A673 (cell line): Measurements from ENCODE around the gene GDA. TPM values are rescaled to one million over a fixed set of nuclear protein-coding genes. Genes with fewer than 3 reads are reported as not detected.

Experiments used
- BruUV-seq: library from RNA; stranded (reverse); fragments of 400-500 nt; replicated peaks from 2 replicates; lab custom pipeline; 2021; lab: Mats Ljungman, UMichigan
- CTCF ChIA-PET: fragments of 300-600 bp; sonication (Branson Sonifier 250); formaldehyde crosslinking; loops from one replicate; lab custom pipeline; 2022; ENCODE audit warnings: antibody characterized with exemption; lab: Charles Lee
- POLR2A ChIA-PET: fragments of 300-600 bp; sonication (Branson Sonifier 250); formaldehyde crosslinking; loops from one replicate; lab custom pipeline; 2022; ENCODE audit warnings: antibody characterized with exemption; ENCODE audit not compliant: low non-redundant PET; lab: Charles Lee
- DNase-seq: peaks from one replicate; pipeline ENCODE4 v3.0.0-alpha.2; 2015; ENCODE audit warnings: low spot score
- H3K27ac ChIP-seq: fragments of 200-600 bp; sonication (generic); 2 replicates; pipeline ENCODE4 v1.5.1; 2016; ENCODE audit warnings: mixed run types, low read depth, mild to moderate bottlenecking, mixed read lengths, antibody characterized with exemption, low read length; ENCODE audit not compliant: poor library complexity, severe bottlenecking
- H3K27me3 ChIP-seq: fragments of 200-600 bp; sonication (generic); replicated peaks from 2 replicates; pipeline ENCODE4 v1.6.1; 2017; ENCODE audit warnings: mixed run types, low read depth, mild to moderate bottlenecking, mixed read lengths, antibody characterized with exemption, low read length; ENCODE audit not compliant: insufficient read depth, poor library complexity
- H3K36me3 ChIP-seq: fragments of 200-600 bp; sonication (generic); 2 replicates; pipeline ENCODE4 v1.6.1; 2016; ENCODE audit warnings: mixed run types, mild to moderate bottlenecking, mixed read lengths, antibody characterized with exemption, low read length; ENCODE audit not compliant: insufficient read depth, poor library complexity, severe bottlenecking
- H3K4me1 ChIP-seq: fragments of 200-600 bp; sonication (generic); 2 replicates; pipeline ENCODE4 v1.6.1; 2017; ENCODE audit warnings: mixed run types, mild to moderate bottlenecking, mixed read lengths, antibody characterized with exemption, low read length; ENCODE audit not compliant: insufficient read depth, poor library complexity, severe bottlenecking
- H3K4me3 ChIP-seq: fragments of 200-600 bp; sonication (generic); 2 replicates; pipeline ENCODE4 v1.5.1; 2016; ENCODE audit warnings: low read depth, mixed run types, mild to moderate bottlenecking, mixed read lengths, low read length; ENCODE audit not compliant: poor library complexity, severe bottlenecking
- H3K9me3 ChIP-seq: fragments of 200-600 bp; sonication (generic); 2 replicates; pipeline ENCODE4 v1.6.1; 2016; ENCODE audit warnings: mixed run types, low read depth, mild to moderate bottlenecking, mixed read lengths, antibody characterized with exemption, low read length; ENCODE audit not compliant: poor library complexity, severe bottlenecking
- EZH2 ChIP-seq: fragments of 200-600 bp; sonication (generic); IDR thresholded peaks from 2 replicates; pipeline ENCODE4 v1.6.1; 2017; ENCODE audit warnings: borderline replicate concordance, low read depth, mild to moderate bottlenecking, mixed read lengths, antibody characterized with exemption, low read length; ENCODE audit not compliant: poor library complexity, severe bottlenecking
- intact Hi-C: fragments of 100-400 bp; cut with micrococcal nuclease; formaldehyde crosslinking; loops from one replicate; pipeline ENCODE4 v1.10.0; 2022; ENCODE audit not compliant: unreplicated experiment
- total RNA-seq: library from RNA; stranded (reverse); gene quantifications from 2 replicates; pipeline ENCODE4 v1.2.3, GENCODE V29; 2021
- TF ChIP-seq, protein P1 (sequence below): fragments of 300-800, 200-600 bp; sonication (generic); conservative IDR thresholded peaks from 2 replicates; pipeline ENCODE4 v1.5.1; 2017; ENCODE audit warnings: low read depth, mild to moderate bottlenecking, antibody characterized with exemption, low read length, moderate library complexity, mixed read lengths

Gene GDA
- total RNA-seq, 1 experiment from 2014 or later = not detected

DNA sequence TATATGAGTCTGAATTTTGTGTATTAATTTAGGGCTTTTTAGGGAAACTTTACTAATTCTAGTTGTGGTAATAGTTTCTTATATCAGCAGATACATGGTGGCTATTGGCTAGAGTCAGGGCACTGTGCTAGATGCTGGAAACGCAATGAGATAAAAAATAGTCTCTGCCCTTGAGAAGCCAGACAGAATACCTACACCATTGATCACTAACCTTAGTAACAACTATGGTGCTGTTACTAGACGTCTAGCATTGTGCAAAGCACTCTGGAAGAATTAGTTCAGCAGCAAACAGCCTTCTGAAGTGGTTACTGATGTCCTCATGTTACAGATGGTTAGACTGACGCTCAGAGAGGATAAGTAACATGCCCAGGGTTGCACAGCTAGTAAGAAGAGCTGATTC, 61.8 kb downstream of the GDA start:
- DNase-seq = no peak
- Histone ChIP-seq H3K4me1 (no peaks in the 10 kb centered on the region), H3K9me3 (no peaks in the 10 kb centered on the region), H3K27ac (no peak overlapping the region), H3K4me3 (no peak overlapping the region), H3K27me3 (peaks cover 27% of the 10 kb centered on the region), H3K36me3 (no peaks in the 10 kb centered on the region)
- BruUV-seq = no TSS peak
- intact Hi-C loops = no loop called here
- TF ChIP-seq EZH2 = no peak
- TF ChIP-seq, protein P1, sequence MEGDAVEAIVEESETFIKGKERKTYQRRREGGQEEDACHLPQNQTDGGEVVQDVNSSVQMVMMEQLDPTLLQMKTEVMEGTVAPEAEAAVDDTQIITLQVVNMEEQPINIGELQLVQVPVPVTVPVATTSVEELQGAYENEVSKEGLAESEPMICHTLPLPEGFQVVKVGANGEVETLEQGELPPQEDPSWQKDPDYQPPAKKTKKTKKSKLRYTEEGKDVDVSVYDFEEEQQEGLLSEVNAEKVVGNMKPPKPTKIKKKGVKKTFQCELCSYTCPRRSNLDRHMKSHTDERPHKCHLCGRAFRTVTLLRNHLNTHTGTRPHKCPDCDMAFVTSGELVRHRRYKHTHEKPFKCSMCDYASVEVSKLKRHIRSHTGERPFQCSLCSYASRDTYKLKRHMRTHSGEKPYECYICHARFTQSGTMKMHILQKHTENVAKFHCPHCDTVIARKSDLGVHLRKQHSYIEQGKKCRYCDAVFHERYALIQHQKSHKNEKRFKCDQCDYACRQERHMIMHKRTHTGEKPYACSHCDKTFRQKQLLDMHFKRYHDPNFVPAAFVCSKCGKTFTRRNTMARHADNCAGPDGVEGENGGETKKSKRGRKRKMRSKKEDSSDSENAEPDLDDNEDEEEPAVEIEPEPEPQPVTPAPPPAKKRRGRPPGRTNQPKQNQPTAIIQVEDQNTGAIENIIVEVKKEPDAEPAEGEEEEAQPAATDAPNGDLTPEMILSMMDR = no peak
- ChIA-PET CTCF (no interaction called here), POLR2A (no interaction called here)

DNA sequence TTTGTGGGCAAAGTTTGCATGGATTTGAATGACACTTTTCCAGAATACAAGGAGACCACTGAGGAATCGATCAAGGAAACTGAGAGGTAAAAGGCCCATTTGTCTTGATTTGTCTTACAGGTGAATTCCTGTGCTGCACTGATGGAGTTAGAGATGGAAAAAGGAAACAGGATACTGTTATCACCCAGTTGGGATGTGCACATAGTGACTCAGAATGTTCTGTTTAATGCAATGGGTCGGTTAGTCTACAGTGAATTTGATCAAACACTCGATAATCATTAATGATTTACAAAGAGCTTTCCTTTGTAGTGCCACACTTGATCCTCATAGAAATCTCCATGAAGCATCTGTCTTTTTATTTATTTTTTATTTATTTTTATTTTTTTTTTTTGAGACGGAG, 64.7 kb downstream of the GDA start:
- Histone ChIP-seq H3K4me3 (no peak overlapping the region), H3K4me1 (no peaks in the 10 kb centered on the region), H3K27me3 (peaks cover 22% of the 10 kb centered on the region), H3K27ac (no peak overlapping the region), H3K36me3 (no peaks in the 10 kb centered on the region), H3K9me3 (no peaks in the 10 kb centered on the region)
- no peak for DNase-seq
- CTCF ChIA-PET = no interaction called here
- BruUV-seq = no TSS peak
- intact Hi-C loops = no loop called here
- TF ChIP-seq, protein P1 = no peak
- no peak for TF ChIP-seq EZH2
- POLR2A ChIA-PET = no interaction called here

DNA sequence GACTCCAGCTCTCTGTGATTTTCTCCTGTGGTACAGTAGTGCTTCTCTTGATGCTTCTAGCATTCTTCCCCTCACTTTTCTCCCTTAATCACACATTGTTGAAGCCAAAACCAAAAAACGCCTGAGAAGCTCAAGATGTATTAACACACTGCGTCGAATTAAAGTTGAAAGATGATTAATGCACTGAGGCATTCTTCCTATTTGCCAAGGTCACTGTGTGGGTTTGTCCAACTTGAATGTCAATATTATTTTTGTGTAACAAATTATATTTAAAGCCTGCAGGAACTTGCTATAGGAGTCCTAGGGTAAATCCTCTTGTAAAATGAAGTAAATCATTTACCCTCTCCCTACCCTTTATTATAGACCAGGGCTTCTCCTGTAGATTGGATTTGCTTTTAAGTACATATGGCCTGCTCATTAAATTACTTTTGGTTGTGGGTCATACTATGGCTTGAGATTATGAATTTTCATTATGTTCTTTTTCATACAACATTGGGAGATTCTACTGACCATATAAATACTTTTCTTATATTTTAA, 68.1 kb downstream of the GDA start:
- BruUV-seq = no TSS peak
- intact Hi-C loops = no loop called here
- Histone ChIP-seq H3K27me3 (no peaks in the 10 kb centered on the region), H3K27ac (no peak overlapping the region), H3K4me3 (no peak overlapping the region), H3K4me1 (no peaks in the 10 kb centered on the region), H3K36me3 (no peaks in the 10 kb centered on the region), H3K9me3 (no peaks in the 10 kb centered on the region)
- POLR2A ChIA-PET = no interaction called here
- TF ChIP-seq EZH2 = no peak
- TF ChIP-seq, protein P1 = no peak
- CTCF ChIA-PET = no interaction called here
- DNase-seq = no peak
